CD4-positive, CD25-positive, alpha-beta regulatory T cell (primary cell): Measurements from ENCODE around the gene FFAR3. TPM values are rescaled to one million over a fixed set of nuclear protein-coding genes. Genes with fewer than 3 reads are reported as not detected.
A peak's percentile ranks its signal among the peaks of the same experiment; 100 is the strongest.
"Not testable (repeated sequence)": the region's sequence is repeated elsewhere in the genome, so short reads cannot be mapped to it uniquely, and the experiment has no call there.

Experiments
- ATAC-seq, 2 donors: fragments of 150-1000 bp; cut with Tn5 transposase; one replicate each; pipeline ENCODE4 v1.10.0; 2021; ENCODE audit warnings: low read depth in 2 of 2, moderate number of reproducible peaks in 2 of 2, moderate library complexity in 1 of 2
- DNase-seq, 3 donors: peaks; one replicate each; pipeline versions ENCODE4 v3.0.0 to v3.0.0-alpha.2; 2012 to 2022; ENCODE audit warnings: mixed read lengths in 1 of 3
- H3K27ac ChIP-seq: one replicate; pipeline ENCODE4 v1.7.0; 2013; ENCODE audit warnings: mild to moderate bottlenecking, low read length; ENCODE audit not compliant: insufficient read depth, poor library complexity, severe bottlenecking
- H3K27me3 ChIP-seq: one replicate; pipeline ENCODE4 v1.7.0; 2013; ENCODE audit warnings: low read length; ENCODE audit not compliant: control insufficient read depth, insufficient read depth
- H3K36me3 ChIP-seq: one replicate; pipeline ENCODE4 v1.7.0; 2013; ENCODE audit warnings: mild to moderate bottlenecking, low read length, moderate library complexity; ENCODE audit not compliant: control insufficient read depth, insufficient read depth
- H3K4me1 ChIP-seq: 2 replicates; pipeline ENCODE4 v1.7.0; 2013; ENCODE audit warnings: mild to moderate bottlenecking, low read length; ENCODE audit not compliant: insufficient read depth, control insufficient read depth, poor library complexity, severe bottlenecking
- H3K4me3 ChIP-seq: one replicate; pipeline ENCODE4 v1.7.0; 2013; ENCODE audit warnings: low read depth, mild to moderate bottlenecking, low read length, moderate library complexity
- H3K9me3 ChIP-seq, 2 experiments: 1 replicate in 1 of 2; 2 replicates in 1 of 2; pipeline ENCODE4 v1.7.0; 2013; ENCODE audit warnings: low read length in 2 of 2, mild to moderate bottlenecking in 1 of 2, moderate library complexity in 1 of 2; ENCODE audit not compliant: control insufficient read depth in 2 of 2
- H3K27ac Mint-ChIP-seq, 3 donors: one replicate each; pipeline ENCODE4 v1.8.0; 2020 to 2022; ENCODE audit warnings: mild to moderate bottlenecking in 3 of 3, mixed read lengths in 3 of 3, moderate library complexity in 2 of 3
- H3K27me3 Mint-ChIP-seq: one replicate; pipeline ENCODE4 v1.8.0; 2022; ENCODE audit warnings: mild to moderate bottlenecking, mixed read lengths
- H3K36me3 Mint-ChIP-seq: one replicate; pipeline ENCODE4 v1.8.0; 2020; ENCODE audit warnings: mixed read lengths
- H3K4me1 Mint-ChIP-seq, 4 donors: one replicate each; pipeline ENCODE4 v1.8.0; 2020 to 2022; ENCODE audit warnings: mixed read lengths in 4 of 4, mild to moderate bottlenecking in 1 of 4
- H3K4me3 Mint-ChIP-seq, 4 donors: one replicate each; pipeline ENCODE4 v1.8.0; 2020 to 2022; ENCODE audit warnings: mild to moderate bottlenecking in 4 of 4, mixed read lengths in 4 of 4, moderate library complexity in 3 of 4
- H3K9me3 Mint-ChIP-seq, 7 donors: one replicate each; pipeline ENCODE4 v1.8.0; 2020 to 2022; ENCODE audit warnings: mixed read lengths in 7 of 7, mild to moderate bottlenecking in 3 of 7, moderate library complexity in 2 of 7
- polyA plus RNA-seq, 4 donors: library from polyadenylated mRNA; unstranded; fragments of 300-500 nt; fragmentation: Illumina TruSeq; gene quantifications; one replicate each; pipeline ENCODE4 v1.2.3, GENCODE V29; 2021
- total RNA-seq: library from RNA; stranded (reverse); gene quantifications from one replicate; pipeline ENCODE4 v1.2.3, GENCODE V29; 2022

FFAR3 gene
- total and polyA plus RNA-seq, 5 donors from 2014 or later = 0.39 to 1.7 TPM; not detected in 3

DNA sequence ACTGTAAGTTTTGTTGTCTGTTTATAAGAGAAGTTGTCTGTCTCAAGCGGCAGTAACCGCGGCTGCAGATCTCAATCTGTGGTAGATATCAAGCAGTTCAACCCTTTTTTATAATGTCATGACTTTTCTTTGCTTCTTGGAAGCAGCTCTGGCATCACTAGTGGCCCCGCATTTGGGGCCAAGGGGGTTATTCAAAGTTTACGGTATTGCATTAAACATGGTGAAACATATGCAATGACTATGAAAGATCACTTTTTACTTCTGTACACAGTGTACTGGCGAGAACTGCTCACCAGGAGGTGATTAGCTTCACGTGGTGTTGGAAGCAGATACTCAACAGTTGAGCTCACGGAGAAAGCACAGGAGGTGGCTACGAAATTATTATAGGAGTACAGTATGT, 4.6 kb upstream of the FFAR3 start:
- Mint-ChIP-seq H3K27ac (peak overlapping the region in 1 of 3 donors; percentile 52), H3K9me3 (peaks cover 0 to 2% (median 0%) of the 10 kb centered on the region in 7 donors)

DNA sequence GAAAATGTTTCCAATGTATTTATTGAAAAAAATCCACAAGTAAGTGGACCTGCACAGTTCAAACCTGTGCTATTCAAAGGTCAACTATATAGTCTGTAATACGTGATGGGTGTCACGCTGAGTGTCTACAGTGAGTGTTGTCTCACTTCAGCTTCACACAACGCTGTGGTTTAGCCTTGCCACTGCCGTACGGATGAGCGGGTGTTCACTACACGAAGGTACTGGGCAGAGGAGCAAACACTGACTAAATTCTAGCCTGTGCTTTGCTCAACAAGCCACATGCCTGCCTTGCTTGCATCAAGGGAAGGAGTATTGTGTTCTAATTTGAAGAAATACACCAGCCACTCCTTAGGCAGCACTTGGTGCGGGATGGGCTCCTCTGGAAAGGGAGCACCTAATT, 3.4 kb upstream of the FFAR3 start:
- no peak for ATAC-seq
- H3K27ac Mint-ChIP-seq = no peak overlapping the region
- peaks cover 28% of the 10 kb centered on the region for H3K27me3 Mint-ChIP-seq
- Histone ChIP-seq H3K27ac (no peak overlapping the region), H3K27me3 (no peaks in the 10 kb centered on the region), H3K4me1 (peaks cover 6% of the 10 kb centered on the region), H3K4me3 (no peak overlapping the region), H3K9me3 (no peaks in the 10 kb centered on the region), H3K36me3 (no peaks in the 10 kb centered on the region)
- no peak for DNase-seq
- H3K4me3 Mint-ChIP-seq = no peak overlapping the region
- no peaks in the 10 kb centered on the region for H3K36me3 Mint-ChIP-seq
- H3K4me1 Mint-ChIP-seq = peaks cover 0 to 9% (median 7%) of the 10 kb centered on the region in 4 donors
- H3K9me3 Mint-ChIP-seq = peaks cover 0 to 2% (median 0%) of the 10 kb centered on the region in 7 donors

More for the DNA sequence above, 4.6 kb upstream of the FFAR3 start:
- Histone ChIP-seq H3K9me3 (no peaks in the 10 kb centered on the region), H3K27ac (no peak overlapping the region), H3K4me1 (peaks cover 6% of the 10 kb centered on the region), H3K27me3 (no peaks in the 10 kb centered on the region), H3K36me3 (no peaks in the 10 kb centered on the region), H3K4me3 (no peak overlapping the region)
- Mint-ChIP-seq H3K36me3 (no peaks in the 10 kb centered on the region), H3K4me1 (peaks cover 0 to 9% (median 7%) of the 10 kb centered on the region in 4 donors), H3K4me3 (no peak overlapping the region), H3K27me3 (peaks cover 34% of the 10 kb centered on the region)
- no peak for DNase-seq
- ATAC-seq = no peak

DNA sequence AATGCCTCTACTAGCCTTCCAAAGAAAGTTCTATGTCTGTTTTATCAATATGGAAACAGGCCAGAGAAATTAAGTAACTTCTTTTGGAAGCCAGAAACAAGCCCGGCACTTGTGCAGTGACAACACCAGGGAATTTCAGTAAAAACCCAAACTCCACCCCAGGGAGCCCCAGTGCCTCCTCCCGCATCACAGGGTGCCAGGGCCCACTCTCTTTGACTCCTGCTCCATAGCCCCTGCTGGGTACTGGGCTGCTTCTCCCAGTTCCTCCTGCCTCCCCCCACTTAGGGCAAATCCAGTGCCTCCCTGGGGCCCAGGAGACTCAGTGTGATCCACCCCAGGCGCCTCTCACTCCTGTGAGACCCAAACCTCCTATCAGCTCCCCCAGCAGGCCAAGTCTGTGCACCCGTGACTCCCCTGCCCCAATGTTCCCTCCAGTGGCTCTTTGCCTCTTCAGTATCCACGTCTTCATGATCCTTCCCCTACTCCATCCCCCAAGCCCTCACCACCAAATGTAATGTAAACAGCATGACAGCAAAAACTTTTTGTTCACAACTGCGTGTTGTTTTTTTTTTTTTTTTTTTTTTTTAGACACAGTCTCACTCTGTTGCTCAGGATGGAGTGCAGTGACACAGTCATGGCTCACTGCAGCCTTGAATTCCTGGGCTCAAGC, 2.3 kb upstream of the FFAR3 start:
- peaks cover 6% of the 10 kb centered on the region for H3K4me1 ChIP-seq
- H3K4me1 Mint-ChIP-seq = peaks cover 0 to 9% (median 7%) of the 10 kb centered on the region in 4 donors
- no peaks in the 10 kb centered on the region for H3K27me3 ChIP-seq
- DNase-seq = no peak
- no peaks in the 10 kb centered on the region for H3K36me3 Mint-ChIP-seq
- ATAC-seq = no peak
- no peaks in the 10 kb centered on the region for H3K9me3 ChIP-seq
- H3K4me3 ChIP-seq = no peak overlapping the region
- H3K27ac Mint-ChIP-seq = peak overlapping the region in 1 of 3 donors; percentile 18
- H3K27me3 Mint-ChIP-seq = peaks cover 27% of the 10 kb centered on the region
- no peak overlapping the region for H3K4me3 Mint-ChIP-seq
- no peaks in the 10 kb centered on the region for H3K36me3 ChIP-seq
- H3K27ac ChIP-seq = no peak overlapping the region
- peaks cover 0 to 2% (median 0%) of the 10 kb centered on the region in 7 donors for H3K9me3 Mint-ChIP-seq

DNA sequence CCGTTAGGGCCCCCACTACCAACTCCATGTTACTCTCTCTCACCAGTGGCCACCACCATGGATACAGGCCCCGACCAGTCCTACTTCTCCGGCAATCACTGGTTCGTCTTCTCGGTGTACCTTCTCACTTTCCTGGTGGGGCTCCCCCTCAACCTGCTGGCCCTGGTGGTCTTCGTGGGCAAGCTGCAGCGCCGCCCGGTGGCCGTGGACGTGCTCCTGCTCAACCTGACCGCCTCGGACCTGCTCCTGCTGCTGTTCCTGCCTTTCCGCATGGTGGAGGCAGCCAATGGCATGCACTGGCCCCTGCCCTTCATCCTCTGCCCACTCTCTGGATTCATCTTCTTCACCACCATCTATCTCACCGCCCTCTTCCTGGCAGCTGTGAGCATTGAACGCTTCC, 574 bp downstream of the FFAR3 start:
- H3K27ac Mint-ChIP-seq, H3K27ac ChIP-seq: not testable (repeated sequence)
- peaks cover 27% of the 10 kb centered on the region for H3K27me3 Mint-ChIP-seq

DNA sequence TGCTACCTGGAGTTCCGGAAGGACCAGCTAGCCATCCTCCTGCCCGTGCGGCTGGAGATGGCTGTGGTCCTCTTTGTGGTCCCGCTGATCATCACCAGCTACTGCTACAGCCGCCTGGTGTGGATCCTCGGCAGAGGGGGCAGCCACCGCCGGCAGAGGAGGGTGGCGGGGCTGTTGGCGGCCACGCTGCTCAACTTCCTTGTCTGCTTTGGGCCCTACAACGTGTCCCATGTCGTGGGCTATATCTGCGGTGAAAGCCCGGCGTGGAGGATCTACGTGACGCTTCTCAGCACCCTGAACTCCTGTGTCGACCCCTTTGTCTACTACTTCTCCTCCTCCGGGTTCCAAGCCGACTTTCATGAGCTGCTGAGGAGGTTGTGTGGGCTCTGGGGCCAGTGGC, 1.1 kb downstream of the FFAR3 start:
- not testable (repeated sequence) for H3K27ac ChIP-seq, H3K9me3 Mint-ChIP-seq, H3K27me3 ChIP-seq, H3K36me3 ChIP-seq, H3K36me3 Mint-ChIP-seq, H3K4me3 Mint-ChIP-seq, H3K27ac Mint-ChIP-seq, ATAC-seq, DNase-seq, H3K4me1 ChIP-seq, H3K4me1 Mint-ChIP-seq, H3K9me3 ChIP-seq, H3K4me3 ChIP-seq
- peaks cover 26% of the 10 kb centered on the region for H3K27me3 Mint-ChIP-seq

More for the DNA sequence above, 574 bp downstream of the FFAR3 start:
- H3K4me1 Mint-ChIP-seq, H3K9me3 Mint-ChIP-seq, H3K27me3 ChIP-seq, H3K4me1 ChIP-seq, H3K36me3 ChIP-seq, H3K9me3 ChIP-seq, DNase-seq, H3K4me3 ChIP-seq, ATAC-seq, H3K4me3 Mint-ChIP-seq, H3K36me3 Mint-ChIP-seq: not testable (repeated sequence)

DNA sequence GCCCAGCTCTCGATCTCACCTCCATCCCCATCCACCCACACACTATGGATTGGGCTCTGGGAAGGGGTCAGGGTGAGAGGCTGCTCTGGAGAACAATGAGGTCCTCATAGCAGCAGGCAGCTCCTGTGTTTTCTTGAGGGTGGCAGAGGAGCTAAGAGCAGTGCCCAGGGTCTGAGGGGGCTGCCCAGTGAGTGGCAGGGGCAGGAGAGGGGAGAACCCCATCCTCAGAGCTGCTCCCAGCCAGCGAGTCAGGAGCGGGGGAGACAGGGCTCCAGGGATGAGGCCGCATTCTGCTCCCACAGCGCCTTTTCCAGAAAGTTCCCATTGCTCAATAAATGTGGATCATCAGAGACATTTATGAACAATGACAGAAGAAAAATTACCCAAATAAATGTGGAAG, 1.8 kb downstream of the FFAR3 start:
- not testable (repeated sequence) for H3K9me3 ChIP-seq, H3K4me1 ChIP-seq, H3K27me3 ChIP-seq, H3K4me1 Mint-ChIP-seq, H3K4me3 ChIP-seq, H3K4me3 Mint-ChIP-seq, H3K9me3 Mint-ChIP-seq, H3K27ac Mint-ChIP-seq, H3K36me3 Mint-ChIP-seq, H3K27ac ChIP-seq, H3K36me3 ChIP-seq, DNase-seq
- peak in 1 of 2 donors; percentile 28 for ATAC-seq
- peaks cover 33% of the 10 kb centered on the region for H3K27me3 Mint-ChIP-seq

DNA sequence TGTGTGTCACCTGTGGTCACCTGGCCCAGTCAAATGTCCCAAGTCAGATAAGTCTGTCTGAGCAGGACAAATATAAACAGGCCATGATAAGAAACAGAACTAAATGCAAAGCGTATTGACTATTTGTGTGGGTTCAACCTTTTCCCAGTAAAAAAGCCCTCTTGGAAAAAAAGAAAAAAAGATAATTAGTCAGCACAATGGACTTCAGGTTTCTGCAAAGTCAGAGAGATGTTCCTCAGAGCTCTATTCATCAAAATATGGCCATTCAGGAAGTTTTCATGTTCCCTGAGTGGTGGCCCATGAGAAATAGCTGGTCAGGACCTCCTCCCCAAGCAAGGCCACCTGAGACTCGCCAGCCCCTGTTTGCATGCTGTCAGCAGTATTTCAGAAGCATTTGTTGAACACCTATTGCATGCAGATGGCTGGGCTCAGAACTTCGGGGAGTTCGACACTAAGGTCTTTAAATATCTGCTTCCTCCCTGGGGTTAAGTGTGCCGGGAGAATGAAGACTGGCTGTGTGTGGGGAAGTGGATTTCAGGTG, 2.7 kb downstream of the FFAR3 start:
- no peak overlapping the region for H3K27ac Mint-ChIP-seq
- H3K27me3 Mint-ChIP-seq = peaks cover 32% of the 10 kb centered on the region
- no peak overlapping the region for H3K4me3 ChIP-seq
- H3K36me3 ChIP-seq = no peaks in the 10 kb centered on the region
- H3K4me1 ChIP-seq = no peaks in the 10 kb centered on the region
- no peaks in the 10 kb centered on the region for H3K27me3 ChIP-seq
- peaks cover 0 to 5% (median 4%) of the 10 kb centered on the region in 4 donors for H3K4me1 Mint-ChIP-seq
- H3K36me3 Mint-ChIP-seq = no peaks in the 10 kb centered on the region
- no peaks in the 10 kb centered on the region for H3K9me3 ChIP-seq
- DNase-seq (no peak), ATAC-seq (no peak)
- peak overlapping the region in 1 of 4 donors; percentile 61 for H3K4me3 Mint-ChIP-seq
- H3K9me3 Mint-ChIP-seq = peaks cover 0 to 2% (median 0%) of the 10 kb centered on the region in 7 donors
- no peak overlapping the region for H3K27ac ChIP-seq
